Measurements from ENCODE around the gene WDR64. TPM values are rescaled to one million over a fixed set of nuclear protein-coding genes. Genes with fewer than 3 reads are reported as not detected.
"Not testable (repeated sequence)": the region's sequence is repeated elsewhere in the genome, so short reads cannot be mapped to it uniquely, and the experiment has no call there.

WDR64 gene
- total and polyA plus RNA-seq, 8 donors: not detected

GRCh38 chr1:241822846-241823245 lies 170.8 kb downstream of the WDR64 start:
- intact Hi-C loops (cut with DNase I): no loop called here

GRCh38 chr1:241823925-241824324 lies 171.8 kb downstream of the WDR64 start:
- FAIRE-seq: no peak
- no peak overlapping the region for H3K4me3 ChIP-seq
- no peaks in the 10 kb centered on the region for H3K4me1 ChIP-seq
- no peaks in the 10 kb centered on the region for H3K36me3 ChIP-seq
- no peak for ATAC-seq
- 75 to 94% methylated on average over 1 of the region's 1 CpG for WGBS, 2 donors
- no peaks in the 10 kb centered on the region for H3K27me3 ChIP-seq
- no peak overlapping the region for H3K27ac ChIP-seq
- no peak for TF ChIP-seq CTCF (IDR thresholded peaks at IDR 0.05)
- no peaks in the 10 kb centered on the region for H3K9me3 ChIP-seq
- DNase-seq: no peak
- intact Hi-C loops (cut with DNase I): no loop called here

More at GRCh38 chr1:241822846-241823245, 170.8 kb downstream of the WDR64 start:
- DNase-seq (no peak), FAIRE-seq (no peak), ATAC-seq (no peak)
- no peak overlapping the region for H3K4me3 ChIP-seq
- no peaks in the 10 kb centered on the region for H3K36me3 ChIP-seq
- no peak overlapping the region for H3K27ac ChIP-seq
- no peaks in the 10 kb centered on the region for H3K27me3 ChIP-seq
- no peaks in the 10 kb centered on the region for H3K9me3 ChIP-seq
- no peaks in the 10 kb centered on the region for H3K4me1 ChIP-seq
- no peak for TF ChIP-seq CTCF (IDR thresholded peaks at IDR 0.05)

- DNase-seq: no peak
- Histone ChIP-seq H3K27me3 (no peaks in the 10 kb centered on the region), H3K36me3 (no peaks in the 10 kb centered on the region), H3K9me3 (no peaks in the 10 kb centered on the region), H3K4me3 (no peak overlapping the region), H3K27ac (no peak overlapping the region), H3K4me1 (no peaks in the 10 kb centered on the region)
- TF ChIP-seq CTCF (IDR thresholded peaks at IDR 0.05): no peak
- intact Hi-C loops (cut with DNase I): no loop called here
- ATAC-seq: no peak
- no peak for FAIRE-seq
Observed at GRCh38 chr1:241825581-241825980, 173.5 kb downstream of the WDR64 start.

- H3K27ac ChIP-seq; H3K36me3 ChIP-seq; H3K27me3 ChIP-seq; intact Hi-C loops (cut with DNase I); H3K4me1 ChIP-seq; H3K9me3 ChIP-seq; ATAC-seq; H3K4me3 ChIP-seq; DNase-seq; FAIRE-seq: not testable (repeated sequence)
- WGBS, 2 donors: 91 to 92% methylated on average over 9 of the region's 9 CpGs
Observed at GRCh38 chr1:241826613-241827012, 174.5 kb downstream of the WDR64 start.

- FAIRE-seq (no peak), ATAC-seq (no peak), DNase-seq (no peak)
- Histone ChIP-seq H3K4me1 (no peaks in the 10 kb centered on the region), H3K9me3 (no peaks in the 10 kb centered on the region), H3K27me3 (no peaks in the 10 kb centered on the region), H3K36me3 (no peaks in the 10 kb centered on the region), H3K27ac (no peak overlapping the region), H3K4me3 (no peak overlapping the region)
- WGBS, 2 donors: 89 to 95% methylated on average over 2 of the region's 2 CpGs
- no peak for TF ChIP-seq CTCF (IDR thresholded peaks at IDR 0.05)
- intact Hi-C loops (cut with DNase I): no loop called here
Observed at GRCh38 chr1:241827264-241827663, 175.2 kb downstream of the WDR64 start.

Data from pancreas (tissue), 10 donors.